GM18520 (cell line): ENCODE data around the gene ZNF592.
"Not testable (repeated sequence)": the region's sequence is repeated elsewhere in the genome, so short reads cannot be mapped to it uniquely, and the experiment has no call there.

Source experiments
- ATAC-seq: cut with Tn5 transposase; IDR thresholded peaks from one replicate; pipeline ENCODE4 v1.9.1; 2021; ENCODE audit not compliant: unreplicated experiment

The ZNF592 gene

DNA sequence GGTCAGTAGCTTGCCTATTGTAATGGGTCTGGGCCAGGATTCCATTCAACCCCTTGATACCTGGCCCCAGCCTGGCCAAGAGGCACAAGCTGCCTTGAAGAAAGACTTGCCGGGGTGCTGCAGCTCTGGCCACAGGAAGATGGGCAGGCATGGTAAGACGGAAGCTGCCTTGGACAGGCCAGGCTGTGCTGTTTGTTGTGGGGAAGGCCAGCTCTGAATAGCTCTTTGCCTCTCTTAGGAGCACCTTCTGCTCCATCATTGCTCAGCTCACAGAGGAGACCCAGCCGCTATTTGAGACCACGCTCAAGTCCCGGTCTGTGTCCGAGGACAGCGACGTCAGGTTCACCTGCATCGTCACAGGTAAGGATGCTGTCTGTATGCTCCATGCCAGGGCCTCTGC, 78.9 kb downstream of the ZNF592 start:
- ATAC-seq = no peak

DNA sequence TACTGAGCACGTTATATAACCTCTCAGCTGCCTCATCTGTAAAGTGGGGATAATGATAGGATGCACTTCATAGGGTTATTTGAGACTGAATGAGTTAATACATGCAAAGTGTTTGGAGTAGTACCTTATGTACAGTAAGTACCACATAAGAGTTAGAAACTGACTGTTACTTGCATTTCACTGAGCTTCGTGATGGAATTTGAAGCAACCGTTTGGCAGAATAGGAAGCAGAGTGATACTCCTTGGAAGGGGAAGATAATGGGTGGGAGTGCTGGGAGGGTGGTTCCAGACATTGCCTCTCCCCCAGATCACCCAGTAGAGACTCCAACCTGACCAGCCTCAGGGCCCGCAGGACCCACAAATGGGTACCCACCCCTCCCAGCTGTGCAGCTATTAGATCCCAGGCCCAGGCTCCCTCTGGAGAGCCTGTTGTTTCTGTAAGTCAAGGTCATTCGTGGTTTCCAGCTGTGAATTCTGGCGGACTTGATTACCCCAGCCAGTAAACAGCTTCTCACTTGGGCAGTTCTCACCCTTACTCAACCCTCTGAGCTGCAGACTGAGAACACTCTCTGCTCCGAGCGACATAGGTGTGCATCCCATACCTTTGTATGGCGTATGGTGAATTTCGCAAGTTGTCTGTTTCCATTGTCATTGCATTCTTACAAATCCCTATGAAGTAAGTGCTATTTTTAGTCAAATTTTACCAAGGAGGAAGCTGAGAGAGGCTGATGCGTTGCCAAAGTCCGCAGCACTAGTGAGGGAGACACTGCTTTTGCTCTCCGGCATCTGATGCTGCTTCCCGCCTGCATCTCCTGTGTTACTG, 79.9 kb downstream of the ZNF592 start:
- no peak for ATAC-seq

DNA sequence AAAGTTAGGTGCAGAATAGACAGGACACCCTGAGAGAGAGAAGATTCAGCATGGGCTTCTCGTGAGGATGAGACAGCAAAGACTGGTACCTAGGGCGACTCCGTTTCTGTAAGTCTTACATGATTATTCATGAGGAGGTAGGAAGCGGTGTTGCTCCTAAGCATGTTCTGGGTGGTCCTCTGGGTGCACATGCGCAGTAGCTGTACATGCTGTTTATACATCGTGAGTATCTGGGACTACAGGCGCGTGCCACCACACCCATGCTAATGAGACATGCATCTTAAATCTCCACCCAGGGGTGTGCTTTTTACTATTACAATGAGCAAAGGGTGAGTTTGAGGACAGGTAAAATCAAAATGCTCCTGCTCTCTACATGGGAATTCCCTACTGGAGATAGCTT, 81.0 kb downstream of the ZNF592 start:
- no peak for ATAC-seq

DNA sequence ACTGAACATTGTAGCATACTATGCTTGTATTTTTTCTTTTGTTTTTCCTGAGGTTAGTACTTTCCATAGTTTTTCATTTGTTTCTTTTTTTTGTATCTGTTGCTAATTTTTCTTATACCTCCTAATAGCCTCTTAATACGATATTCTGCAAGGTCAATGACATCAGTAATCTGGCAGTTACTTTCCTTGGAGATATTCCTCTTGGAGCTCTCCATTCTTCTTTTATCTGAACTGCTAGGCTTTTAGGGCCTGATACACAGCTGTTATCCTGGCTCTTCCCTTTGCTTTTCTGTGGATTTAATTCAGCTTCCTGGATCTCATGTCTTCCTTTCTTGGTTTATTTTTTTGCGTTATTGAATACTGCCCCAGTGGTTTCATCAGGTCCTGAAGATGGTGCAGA, 81.6 kb downstream of the ZNF592 start:
- ATAC-seq = no peak

DNA sequence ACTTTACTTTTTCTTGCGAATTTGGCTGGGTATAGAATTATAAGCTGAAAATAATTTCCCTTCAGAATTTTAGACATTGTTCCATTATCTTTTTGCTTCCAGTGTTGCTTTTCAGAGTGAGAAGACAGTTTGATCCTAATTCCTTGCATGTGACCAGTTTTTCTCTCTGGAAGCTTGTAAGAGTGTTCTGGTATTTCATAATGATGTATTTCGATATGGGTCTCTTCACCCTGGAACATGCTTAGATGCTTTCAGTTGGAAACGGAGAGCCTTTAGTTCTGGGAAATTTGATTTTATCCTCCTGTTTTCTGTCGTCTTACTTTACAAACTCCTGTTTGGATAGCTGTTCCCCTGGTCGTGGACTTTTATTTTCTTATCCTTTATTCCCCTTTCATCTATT, 82.6 kb downstream of the ZNF592 start:
- no peak for ATAC-seq

DNA sequence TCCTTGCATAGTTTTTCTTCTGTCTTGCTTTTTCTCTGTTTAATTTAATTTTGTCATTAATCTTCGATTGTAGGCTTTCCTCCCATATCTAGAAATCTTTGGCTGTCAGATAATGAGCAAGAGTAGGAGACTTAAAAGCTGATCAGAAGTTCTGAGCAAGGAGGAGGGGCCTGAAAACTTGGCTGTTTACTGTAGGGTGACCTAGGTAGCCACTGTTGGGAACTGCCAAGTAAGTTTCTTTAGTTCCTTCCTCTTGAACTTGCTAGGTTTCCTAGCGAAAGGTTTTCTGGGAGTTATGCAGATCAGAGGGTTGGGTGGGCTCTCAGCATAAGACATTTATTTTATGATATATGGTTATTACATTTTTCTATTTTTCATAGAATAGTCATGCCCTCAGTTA, 83.2 kb downstream of the ZNF592 start:
- no peak for ATAC-seq

DNA sequence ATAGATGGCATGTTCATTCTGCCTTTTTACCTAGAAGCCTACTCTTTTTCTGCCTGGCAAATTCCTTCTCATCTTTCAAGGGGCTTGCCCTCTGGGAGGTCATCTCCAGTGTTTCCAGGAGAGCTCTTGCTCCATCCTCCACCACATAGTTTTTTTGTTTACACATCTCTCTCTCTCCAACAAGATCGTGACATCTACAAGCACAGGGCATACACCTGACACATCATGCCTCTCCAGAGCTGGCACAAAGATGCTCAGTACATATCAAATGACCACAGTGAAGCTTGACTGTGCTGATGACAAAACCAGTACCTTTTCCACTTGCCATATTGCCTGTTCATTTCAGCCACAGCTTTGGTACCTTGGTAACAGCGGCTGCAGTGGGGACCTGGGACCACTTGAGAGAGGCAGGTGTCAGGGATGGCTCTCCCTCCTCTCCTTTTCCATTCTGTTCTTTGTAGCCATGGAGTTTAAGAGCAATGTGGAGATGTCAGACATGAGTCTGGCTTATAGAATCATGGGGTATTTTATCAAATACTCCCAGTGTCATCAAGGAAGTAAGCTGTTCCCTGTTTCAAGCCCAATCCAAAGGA, 84.2 kb downstream of the ZNF592 start:
- ATAC-seq = no peak

DNA sequence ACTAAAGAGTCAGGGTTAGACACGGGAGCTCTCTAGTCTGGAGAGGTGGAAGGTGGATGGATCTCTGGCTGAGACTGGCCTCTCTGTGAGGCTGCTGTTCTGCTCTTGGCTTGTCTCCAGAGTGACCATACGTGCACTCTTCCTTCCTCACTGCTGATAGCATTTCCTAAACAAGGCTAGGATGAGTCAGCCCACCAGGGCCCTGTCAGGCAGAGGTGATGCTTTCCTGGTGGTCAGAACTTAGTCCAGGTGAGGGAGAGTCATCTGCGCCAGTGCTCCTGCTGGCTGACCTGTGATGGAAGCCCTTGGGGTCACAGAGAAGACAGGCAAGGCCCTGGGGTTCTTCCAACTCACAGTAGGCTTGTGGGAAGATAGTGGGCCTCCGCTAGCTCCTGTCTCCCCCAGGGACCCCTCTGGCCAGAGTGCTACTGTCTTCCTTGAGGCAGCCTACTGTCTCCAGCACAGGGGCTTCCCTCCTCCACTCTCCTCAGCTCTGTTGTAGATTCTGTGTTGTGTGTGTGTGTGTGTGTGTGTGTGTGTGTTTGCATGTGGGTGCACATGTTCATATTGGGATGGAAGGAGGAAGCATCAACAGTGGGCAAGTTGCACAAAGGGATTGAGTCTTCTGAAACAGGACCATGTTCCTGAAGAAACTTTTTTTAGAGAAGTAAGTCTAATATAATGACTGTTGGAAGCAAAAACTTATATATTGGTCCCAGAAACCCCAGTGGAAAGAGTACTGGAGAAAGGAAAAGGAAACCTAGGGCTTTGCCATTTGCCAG, 85.2 kb downstream of the ZNF592 start:
- ATAC-seq = no peak

DNA sequence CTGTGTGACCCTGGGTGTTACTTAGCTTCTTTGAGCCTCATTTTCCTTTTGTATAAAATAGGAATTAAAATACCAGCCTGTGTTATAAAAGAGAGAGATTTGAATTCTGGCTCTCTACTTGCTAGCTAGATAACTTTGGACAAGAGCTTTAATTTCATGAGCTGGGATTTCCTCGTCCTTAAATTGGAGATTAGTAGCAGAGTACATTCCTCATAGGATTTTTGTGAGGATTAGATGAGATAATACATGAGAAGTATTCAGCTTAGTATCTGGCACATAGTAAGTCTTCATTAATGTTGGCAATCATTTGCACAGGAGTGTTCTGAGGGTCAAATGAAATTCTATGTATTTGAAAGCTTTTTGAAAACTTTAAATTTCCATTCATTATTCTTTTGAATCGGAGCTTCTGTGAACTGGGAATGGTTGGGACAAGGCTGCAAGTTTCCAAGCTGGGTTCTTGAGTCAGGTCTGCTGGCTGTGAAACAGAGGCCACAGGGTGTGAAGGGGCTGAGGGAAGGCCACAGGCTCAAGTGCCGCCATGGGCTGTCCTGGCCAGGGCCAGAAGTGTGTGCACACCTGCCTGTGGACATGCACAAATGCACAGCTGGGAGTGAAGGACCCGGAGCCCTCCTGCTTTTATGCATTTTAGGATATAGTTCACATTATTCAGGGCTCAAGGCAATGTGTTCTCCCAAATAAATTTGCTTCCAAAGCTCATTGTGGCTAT, 86.0 kb downstream of the ZNF592 start:
- no peak for ATAC-seq

DNA sequence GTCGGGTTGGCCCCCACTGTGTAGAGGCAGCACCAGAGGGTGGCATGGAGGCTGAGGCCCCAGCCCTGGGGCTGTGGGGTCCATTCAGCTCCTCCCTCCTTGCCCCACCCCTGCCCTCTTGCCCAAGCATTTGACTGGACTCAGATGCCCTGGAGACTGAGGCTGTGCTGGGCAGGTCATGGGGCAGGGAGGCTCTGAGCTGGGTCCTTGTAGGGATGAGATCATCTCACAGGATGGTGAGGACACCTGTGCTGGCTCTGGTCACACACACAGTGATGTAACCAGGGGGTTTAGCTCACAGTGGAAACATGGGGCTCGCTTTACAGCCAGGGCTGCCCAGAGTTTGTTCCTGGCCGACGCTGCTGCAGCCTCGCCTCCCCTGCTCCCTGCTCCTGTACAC, 86.6 kb downstream of the ZNF592 start:
- no peak for ATAC-seq

DNA sequence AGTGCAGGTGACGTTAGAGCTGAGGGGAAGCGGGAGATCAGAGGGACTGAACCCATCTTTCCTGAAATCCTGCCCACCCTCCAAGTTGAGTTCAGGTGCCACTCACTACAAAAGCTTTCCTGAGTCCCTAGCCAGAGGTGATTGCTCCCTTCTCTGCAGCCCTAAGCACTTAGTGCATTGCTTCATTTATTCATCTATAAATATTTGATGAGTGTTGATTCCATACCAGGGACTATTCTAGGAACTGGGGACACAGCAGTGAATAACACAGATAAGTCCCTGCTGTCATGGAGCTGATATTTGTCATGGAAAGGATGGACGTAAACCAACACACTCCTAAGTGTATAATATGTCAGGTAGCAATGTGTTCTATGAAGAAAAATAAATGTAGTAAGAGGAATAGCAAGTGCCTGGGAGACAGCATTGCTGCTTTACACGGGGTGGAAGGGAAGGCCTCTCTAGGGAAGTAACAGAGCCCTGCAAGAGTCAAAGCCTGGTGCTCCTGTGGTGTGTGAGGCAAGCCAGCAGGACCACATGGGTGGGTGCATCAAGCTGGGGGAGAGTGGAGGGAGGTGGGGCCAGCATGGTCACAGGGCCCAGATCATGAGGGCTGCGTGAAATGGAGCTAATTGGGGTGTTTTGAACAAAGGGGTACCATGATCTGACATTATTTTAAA, 87.4 kb downstream of the ZNF592 start:
- ATAC-seq = no peak

DNA sequence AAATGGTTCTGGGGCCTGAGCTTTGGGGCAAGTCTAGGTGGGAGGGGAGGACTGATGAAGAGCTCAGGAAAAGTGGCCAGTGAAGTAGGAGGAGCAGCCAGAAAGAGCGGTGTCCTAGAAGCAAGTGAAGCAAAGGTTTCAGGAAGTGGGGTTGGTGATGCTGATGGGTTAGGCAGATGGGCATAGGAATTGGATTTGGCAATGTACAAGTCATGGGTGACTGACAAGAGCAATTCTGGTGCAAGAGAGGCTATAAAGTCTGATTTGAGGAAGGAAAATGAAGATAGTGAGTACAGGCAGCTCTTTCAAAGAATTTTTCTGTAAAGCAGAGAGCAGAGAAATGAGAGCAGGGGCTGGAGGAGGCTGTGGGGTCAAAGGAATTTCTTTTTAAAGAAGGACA, 88.5 kb downstream of the ZNF592 start:
- ATAC-seq = no peak

DNA sequence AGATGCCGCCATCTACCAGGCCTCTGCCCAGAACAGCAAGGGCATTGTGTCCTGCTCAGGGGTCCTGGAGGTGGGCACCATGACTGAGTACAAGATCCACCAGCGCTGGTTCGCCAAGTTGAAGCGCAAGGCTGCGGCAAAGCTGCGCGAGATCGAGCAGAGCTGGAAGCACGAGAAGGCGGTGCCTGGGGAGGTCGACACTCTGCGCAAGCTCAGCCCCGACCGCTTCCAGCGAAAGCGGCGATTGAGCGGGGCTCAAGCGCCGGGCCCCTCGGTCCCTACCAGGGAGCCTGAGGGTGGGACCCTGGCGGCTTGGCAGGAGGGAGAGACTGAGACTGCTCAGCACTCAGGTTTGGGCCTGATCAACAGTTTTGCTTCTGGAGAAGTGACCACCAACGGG, 91.3 kb downstream of the ZNF592 start:
- no peak for ATAC-seq

DNA sequence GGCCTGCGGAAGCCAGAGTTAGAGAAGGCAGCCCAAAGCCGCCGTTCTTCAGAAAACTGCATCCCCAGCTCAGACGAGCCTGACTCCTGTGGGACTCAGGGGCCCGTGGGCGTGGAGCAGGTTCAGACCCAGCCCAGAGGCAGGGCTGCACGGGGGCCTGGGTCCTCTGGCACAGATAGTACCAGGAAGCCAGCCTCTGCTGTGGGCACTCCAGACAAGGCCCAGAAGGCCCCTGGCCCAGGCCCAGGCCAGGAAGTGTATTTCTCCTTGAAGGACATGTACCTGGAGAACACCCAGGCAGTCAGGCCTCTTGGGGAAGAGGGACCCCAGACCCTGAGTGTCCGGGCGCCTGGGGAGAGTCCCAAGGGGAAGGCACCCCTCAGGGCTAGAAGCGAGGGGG, 91.9 kb downstream of the ZNF592 start:
- no peak for ATAC-seq

DNA sequence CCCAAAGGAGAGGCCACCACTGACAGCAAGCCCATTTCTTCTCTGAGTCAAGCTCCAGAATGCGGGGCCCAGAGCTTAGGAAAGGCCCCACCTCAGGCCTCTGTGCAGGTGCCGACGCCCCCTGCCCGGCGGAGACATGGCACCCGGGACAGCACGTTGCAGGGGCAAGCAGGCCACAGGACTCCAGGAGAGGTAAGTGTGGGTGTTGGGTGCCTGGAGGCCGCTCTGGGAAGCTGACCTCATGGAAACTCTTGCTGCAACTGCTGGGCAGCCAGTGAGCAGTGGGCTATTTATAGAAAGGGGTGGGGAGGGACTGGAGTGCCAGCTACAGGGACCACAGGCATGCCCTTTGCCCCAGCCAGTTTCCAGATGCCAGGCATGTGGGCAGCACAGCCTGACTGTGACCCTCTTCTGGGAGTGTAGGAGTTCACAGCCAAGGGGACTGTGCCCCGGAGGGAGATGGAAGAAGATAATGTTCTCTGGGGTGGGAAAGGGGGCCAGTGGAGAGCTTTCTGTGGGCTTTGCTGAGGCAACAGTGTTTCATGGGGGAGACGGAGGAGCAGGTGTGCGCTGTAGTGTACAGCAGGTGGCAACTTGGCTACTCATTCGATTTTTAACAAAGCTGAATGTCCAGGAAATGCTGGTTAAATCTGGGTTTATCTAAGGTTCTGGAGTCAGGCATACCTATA, 92.5 kb downstream of the ZNF592 start:
- no peak for ATAC-seq

DNA sequence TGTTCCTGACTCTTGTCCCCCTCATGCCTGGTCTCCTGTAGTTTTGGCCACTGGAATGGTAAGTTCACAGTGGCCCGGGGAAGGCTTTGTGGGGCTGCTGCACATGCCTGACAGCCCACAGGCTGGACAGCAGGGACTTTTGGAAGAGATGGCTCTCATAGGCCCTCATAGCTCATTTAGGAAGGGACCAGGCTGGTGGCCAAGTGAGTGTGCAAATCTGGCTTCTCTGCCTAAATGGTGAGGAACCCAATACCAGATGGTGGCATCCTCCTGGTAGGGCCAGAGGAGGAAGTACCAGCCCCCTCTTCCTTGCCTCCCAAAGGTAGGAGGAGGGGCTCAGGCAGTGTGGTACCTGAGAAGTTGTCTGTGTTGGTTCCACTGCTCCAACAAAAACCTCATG, 94.4 kb downstream of the ZNF592 start:
- no peak for ATAC-seq

DNA sequence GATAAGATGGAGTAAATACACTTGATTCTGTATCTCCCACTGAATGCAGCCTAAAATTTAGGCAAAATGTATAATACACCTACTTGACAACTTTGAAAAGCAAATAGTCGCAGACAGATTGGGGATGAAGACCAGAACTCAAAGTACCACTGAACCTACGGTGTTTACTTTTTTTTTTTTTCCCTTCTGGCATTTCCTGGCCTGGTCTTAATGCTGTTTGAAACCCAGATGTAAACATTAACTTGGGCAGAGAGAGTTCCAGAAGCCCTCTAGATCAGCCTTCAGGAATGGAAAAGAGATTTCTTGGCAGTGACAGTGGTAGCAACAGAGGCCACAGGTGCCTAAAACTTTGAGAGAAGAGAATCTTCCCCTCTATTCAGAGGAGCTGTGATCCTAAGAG, 96.6 kb downstream of the ZNF592 start:
- no peak for ATAC-seq

DNA sequence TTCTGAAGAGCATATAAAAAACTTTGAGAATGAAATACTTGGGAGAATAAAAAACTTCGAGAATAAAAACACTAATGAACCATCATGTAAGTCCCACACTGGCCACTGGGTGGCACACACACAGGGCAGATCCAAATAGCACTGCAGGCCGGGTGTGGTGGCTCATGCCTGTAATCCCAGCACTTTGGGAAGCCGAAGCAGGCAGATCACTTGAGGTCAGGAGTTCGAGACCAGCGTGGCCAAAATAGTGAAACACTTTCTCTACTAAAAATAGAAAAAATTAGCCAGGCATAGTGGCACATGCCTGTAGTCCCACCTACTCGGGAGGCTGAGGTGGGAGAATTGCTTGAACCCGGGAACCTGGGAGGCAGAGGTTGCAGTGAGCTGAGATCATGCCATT, 97.2 kb downstream of the ZNF592 start:
- ATAC-seq = not testable (repeated sequence)

DNA sequence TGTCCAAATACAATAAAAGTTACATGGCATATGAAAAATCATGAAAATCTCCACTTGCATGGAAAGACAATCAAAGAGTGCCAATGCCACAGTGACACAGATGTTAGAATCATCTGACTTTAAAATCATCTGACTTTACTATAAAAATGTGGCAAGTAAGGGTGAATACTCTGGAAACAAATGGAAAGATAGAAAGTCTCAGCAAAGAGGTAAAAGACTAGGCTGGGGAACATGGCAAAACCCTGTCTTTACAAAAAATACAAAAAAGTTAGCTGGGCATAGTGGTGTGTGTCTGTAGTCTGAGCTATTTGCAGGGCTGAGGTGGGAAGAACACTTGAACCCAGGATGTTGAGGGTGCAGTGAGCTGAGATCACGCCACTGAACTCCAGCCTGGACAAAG, 97.9 kb downstream of the ZNF592 start:
- no peak for ATAC-seq

DNA sequence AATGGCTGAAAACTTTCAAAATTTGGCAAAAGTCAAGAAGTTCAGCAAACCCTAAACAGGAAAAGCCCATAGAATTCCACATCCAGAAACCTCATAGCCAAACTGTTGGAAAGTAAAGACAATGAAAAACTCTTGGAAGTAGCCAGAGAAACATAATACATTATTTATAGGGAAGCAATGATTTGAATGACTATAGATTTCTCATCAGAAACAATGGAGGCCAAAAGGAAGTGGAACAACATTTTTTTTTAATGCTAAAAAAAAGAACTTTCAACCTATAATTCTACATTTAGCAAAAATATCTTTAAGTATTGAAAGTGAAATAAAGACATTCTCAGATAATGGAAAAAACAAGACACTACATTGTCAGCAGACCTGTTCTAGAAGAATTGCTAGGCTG, 99.0 kb downstream of the ZNF592 start:
- no peak for ATAC-seq
